ENCODE data around the gene AATF.

- TF ChIP-seq CTCF (IDR thresholded peaks at IDR 0.05) (no peak), EP300 (IDR thresholded peaks at IDR 0.05; ENCODE audit: low read depth) (no peak), POLR2A (IDR thresholded peaks at IDR 0.05) (no peak)
Measured at GRCh38 chr17:37082311-37082860, 133.6 kb downstream of the AATF start.

All from transverse colon (tissue), 3 donors.